ENCODE measurements around the gene DNPEP.
"Not testable (repeated sequence)": the region's sequence is repeated elsewhere in the genome, so short reads cannot be mapped to it uniquely, and the experiment has no call there.

DNPEP gene

GRCh38 chr2:219419012-219419324 lies 31.3 kb upstream of the DNPEP start:
- no peak for DNase-seq (ENCODE audit: low read depth)

- DNase-seq (ENCODE audit: low read depth): no peak
These were observed 30.7 kb upstream of the DNPEP start, which contains the start of gene DES for GRCh38 chr2:219418155-219419011. DES (plus strand) TSS chr2:219418377; CDS start chr2:219418463, 86 bp downstream.

GRCh38 chr2:219417374-219417773 lies 29.7 kb upstream of the DNPEP start:
- DNase-seq (ENCODE audit: low read depth): no peak

- DNase-seq (ENCODE audit: low read depth): no peak
These were observed 29.2 kb upstream of the DNPEP start for GRCh38 chr2:219416938-219417337.

- no peak for DNase-seq (ENCODE audit: low read depth)
These were observed 28.5 kb upstream of the DNPEP start for GRCh38 chr2:219416235-219416602.

GRCh38 chr2:219415580-219416234 lies 28.0 kb upstream of the DNPEP start:
- no peak for DNase-seq (ENCODE audit: low read depth)

GRCh38 chr2:219414857-219415256 lies 27.1 kb upstream of the DNPEP start:
- no peak for DNase-seq (ENCODE audit: low read depth)

- no peak for DNase-seq (ENCODE audit: low read depth)
These were observed 22.7 kb upstream of the DNPEP start for GRCh38 chr2:219410390-219410789.

GRCh38 chr2:219409619-219410018 lies 21.9 kb upstream of the DNPEP start:
- no peak for DNase-seq (ENCODE audit: low read depth)

GRCh38 chr2:219408631-219409030 lies 20.9 kb upstream of the DNPEP start:
- DNase-seq (ENCODE audit: low read depth): no peak

GRCh38 chr2:219408204-219408603 lies 20.5 kb upstream of the DNPEP start:
- DNase-seq (ENCODE audit: low read depth): no peak

- DNase-seq (ENCODE audit: low read depth): not testable (repeated sequence)
These were observed 19.6 kb upstream of the DNPEP start for GRCh38 chr2:219407343-219407742.

GRCh38 chr2:219406861-219407230 lies 19.1 kb upstream of the DNPEP start:
- peak; percentile 94 for DNase-seq (ENCODE audit: low read depth)

GRCh38 chr2:219405958-219406860 lies 18.5 kb upstream of the DNPEP start:
- no peak for DNase-seq (ENCODE audit: low read depth)

GRCh38 chr2:219405451-219405850 lies 17.7 kb upstream of the DNPEP start:
- DNase-seq (ENCODE audit: low read depth): no peak

- no peak for DNase-seq (ENCODE audit: low read depth)
These were observed 17.2 kb upstream of the DNPEP start for GRCh38 chr2:219404954-219405353.

GRCh38 chr2:219404291-219404910 lies 16.7 kb upstream of the DNPEP start:
- DNase-seq (ENCODE audit: low read depth): no peak

GRCh38 chr2:219403861-219404260 lies 16.1 kb upstream of the DNPEP start:
- no peak for DNase-seq (ENCODE audit: low read depth)

GRCh38 chr2:219402665-219403515 lies 15.2 kb upstream of the DNPEP start:
- DNase-seq (ENCODE audit: low read depth): no peak

GRCh38 chr2:219401606-219402005 lies 13.9 kb upstream of the DNPEP start:
- no peak for DNase-seq (ENCODE audit: low read depth)

GRCh38 chr2:219400562-219400961 lies 12.8 kb upstream of the DNPEP start:
- no peak for DNase-seq (ENCODE audit: low read depth)
